Cardiac ventricle fibroblast (primary cell): ENCODE data around the gene SLC35D3. TPM values are rescaled to one million over a fixed set of nuclear protein-coding genes. Genes with fewer than 3 reads are reported as not detected.

Experiments used
- total RNA-seq: library from RNA; depleted of rRNA; stranded (reverse); fragments of >200 nt; gene quantifications from 2 replicates; pipeline ENCODE4 v1.2.3, GENCODE V29; 2015

Gene SLC35D3, protein sequence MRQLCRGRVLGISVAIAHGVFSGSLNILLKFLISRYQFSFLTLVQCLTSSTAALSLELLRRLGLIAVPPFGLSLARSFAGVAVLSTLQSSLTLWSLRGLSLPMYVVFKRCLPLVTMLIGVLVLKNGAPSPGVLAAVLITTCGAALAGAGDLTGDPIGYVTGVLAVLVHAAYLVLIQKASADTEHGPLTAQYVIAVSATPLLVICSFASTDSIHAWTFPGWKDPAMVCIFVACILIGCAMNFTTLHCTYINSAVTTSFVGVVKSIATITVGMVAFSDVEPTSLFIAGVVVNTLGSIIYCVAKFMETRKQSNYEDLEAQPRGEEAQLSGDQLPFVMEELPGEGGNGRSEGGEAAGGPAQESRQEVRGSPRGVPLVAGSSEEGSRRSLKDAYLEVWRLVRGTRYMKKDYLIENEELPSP
- not detected in 2 replicates for total RNA-seq

DNA sequence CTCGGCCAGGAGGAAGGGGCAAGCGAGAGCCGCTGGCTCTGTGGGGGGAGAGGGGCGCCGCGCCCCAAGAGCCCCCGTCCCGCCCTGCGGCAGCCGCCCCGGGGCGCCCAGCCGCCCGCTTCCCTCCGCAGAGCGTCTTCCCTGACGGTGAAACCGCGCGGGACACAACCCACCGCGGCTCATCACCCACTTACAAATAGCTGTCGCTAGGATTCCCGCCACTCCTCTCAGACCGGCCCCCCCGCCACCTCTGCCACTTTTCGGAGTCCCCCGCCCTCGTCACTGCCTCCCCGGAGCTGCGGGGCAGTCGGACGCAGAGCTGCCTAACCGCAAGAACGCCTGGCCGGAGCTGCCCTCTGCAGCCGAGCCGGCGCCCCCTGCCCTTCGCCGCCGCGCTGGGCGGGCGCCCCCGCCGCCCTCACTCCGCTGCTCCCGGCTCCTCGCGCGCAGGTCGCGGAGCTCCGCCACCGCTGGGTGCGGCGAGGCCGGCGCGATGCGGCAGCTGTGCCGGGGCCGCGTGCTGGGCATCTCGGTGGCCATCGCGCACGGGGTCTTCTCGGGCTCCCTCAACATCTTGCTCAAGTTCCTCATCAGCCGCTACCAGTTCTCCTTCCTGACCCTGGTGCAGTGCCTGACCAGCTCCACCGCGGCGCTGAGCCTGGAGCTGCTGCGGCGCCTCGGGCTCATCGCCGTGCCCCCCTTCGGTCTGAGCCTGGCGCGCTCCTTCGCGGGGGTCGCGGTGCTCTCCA, at the start of gene SLC35D3:
Gene SLC35D3, plus strand, starts transcription at position 366 of the 749 bp plus-strand sequence. Its CDS starts 128 bp downstream, at position 494.

Other genes starting within 250 kb of the SLC35D3 start
- 7.1 and 7.5 TPM in 2 replicates for gene MAP3K5, start 129.8 kb upstream of the SLC35D3 start, total RNA-seq
- gene PEX7, start 99.7 kb upstream of the SLC35D3 start, total RNA-seq = 5.4 and 8.8 TPM in 2 replicates
- gene IL20RA, start 122.7 kb downstream of the SLC35D3 start, total RNA-seq = 0.12 and 0.54 TPM in 2 replicates